ENCODE results near the gene PIAS3. TPM values are rescaled to one million over a fixed set of nuclear protein-coding genes. Genes with fewer than 3 reads are reported as not detected.
A peak's percentile ranks its signal among the peaks of the same experiment; 100 is the strongest.

Gene PIAS3
- total and polyA plus RNA-seq, 10 donors: 10.1 to 29.5 (median 20.6) TPM

DNA sequence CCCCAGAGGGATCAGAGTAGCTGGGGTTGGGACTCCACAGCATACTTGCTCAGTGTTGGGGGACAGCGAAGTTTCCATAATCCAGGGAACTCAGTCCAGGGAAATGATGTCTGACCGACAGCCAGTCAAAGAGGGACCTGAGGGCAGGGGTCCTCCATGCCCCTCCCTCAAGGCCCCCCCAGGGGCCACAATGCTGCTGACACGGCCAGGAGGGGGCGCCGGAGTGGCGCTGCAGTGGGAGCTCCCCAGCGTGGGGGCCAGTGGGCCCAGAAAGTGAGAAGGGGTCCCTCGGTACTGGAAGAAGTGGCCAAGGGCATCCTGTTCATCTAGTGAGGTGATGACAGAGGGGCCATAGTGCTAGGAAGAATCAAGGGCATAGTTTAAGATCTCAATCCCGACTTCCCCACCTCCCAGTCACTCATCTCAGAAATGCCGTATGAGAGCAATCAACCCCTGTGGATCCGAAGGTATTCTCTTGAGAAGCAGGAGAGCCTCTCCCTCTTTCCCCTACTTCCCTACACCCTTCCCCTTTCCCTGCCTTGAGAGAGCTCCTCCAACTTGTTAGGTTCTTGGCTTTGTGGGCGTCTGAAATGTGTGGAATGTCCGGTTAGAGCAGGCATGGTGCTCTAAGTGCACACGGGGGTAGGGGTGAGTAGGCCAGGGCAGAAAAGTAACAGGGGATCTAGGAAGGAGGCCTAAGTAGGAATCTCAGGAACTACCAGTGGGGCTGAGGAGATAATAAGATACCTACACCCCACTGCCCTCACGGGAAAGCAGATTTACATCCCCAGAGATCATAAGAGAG is 9.3 kb downstream of the PIAS3 start:
- peaks cover 4 to 73% (median 48%) of the 10 kb centered on the region in 6 donors for H3K36me3 ChIP-seq
- no peak for DNase-seq

DNA sequence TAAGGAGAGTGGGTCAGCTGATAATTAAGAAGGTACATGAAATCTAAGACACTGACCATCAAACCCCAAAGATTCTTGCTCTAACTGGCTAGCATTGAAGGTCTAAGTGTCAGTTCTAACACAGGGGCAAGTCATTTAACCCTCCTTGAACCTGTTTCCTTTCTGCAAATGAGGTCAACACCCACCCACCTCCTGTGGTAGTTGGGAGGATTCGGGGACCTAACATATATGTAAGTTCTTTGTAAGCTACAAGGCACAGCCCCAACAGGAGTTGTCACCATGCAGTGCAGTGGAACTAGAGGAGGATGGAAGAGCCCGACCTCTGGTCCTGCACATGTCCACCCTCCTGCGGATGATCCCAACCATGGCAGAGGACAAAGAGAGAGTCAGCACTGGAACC is 11.1 kb downstream of the PIAS3 start:
- Histone ChIP-seq H3K27me3 (replicated peaks in 1 of 7) (no peaks in the 10 kb centered on the region), H3K9me3 (no peaks in the 10 kb centered on the region), H3K36me3 (peaks cover 4 to 62% (median 36%) of the 10 kb centered on the region in 6 donors), H3K4me3 (no peak overlapping the region), H3K27ac (peak overlapping the region in 1 of 8 donors; percentile 9), H3K4me1 (peaks cover 10 to 27% (median 20%) of the 10 kb centered on the region in 6 donors)
- WGBS, 5 donors: 75 to 85% (median 76%) methylated on average over 3 of the region's 3 CpGs
- TF ChIP-seq, protein P1, sequence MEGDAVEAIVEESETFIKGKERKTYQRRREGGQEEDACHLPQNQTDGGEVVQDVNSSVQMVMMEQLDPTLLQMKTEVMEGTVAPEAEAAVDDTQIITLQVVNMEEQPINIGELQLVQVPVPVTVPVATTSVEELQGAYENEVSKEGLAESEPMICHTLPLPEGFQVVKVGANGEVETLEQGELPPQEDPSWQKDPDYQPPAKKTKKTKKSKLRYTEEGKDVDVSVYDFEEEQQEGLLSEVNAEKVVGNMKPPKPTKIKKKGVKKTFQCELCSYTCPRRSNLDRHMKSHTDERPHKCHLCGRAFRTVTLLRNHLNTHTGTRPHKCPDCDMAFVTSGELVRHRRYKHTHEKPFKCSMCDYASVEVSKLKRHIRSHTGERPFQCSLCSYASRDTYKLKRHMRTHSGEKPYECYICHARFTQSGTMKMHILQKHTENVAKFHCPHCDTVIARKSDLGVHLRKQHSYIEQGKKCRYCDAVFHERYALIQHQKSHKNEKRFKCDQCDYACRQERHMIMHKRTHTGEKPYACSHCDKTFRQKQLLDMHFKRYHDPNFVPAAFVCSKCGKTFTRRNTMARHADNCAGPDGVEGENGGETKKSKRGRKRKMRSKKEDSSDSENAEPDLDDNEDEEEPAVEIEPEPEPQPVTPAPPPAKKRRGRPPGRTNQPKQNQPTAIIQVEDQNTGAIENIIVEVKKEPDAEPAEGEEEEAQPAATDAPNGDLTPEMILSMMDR (IDR thresholded peaks at IDR 0.05 in 8 of 11, conservative IDR thresholded peaks at IDR 0.05 in 3 of 11): no peak
- TF ChIP-seq POLR2A (IDR thresholded peaks at IDR 0.05): no peak
- TF ChIP-seq POLR2AphosphoS5 (IDR thresholded peaks at IDR 0.05): no peak
- no peak for DNase-seq
- intact Hi-C loops (cut with DNase I; ENCODE audit: low total_unique reads): loop anchor here (5.0 kb wide), 1 partner anchor 164 kb away; no protein-coding TSS in a partner anchor

More for the DNA sequence above, 9.3 kb downstream of the PIAS3 start:
- Histone ChIP-seq H3K4me3 (no peak overlapping the region), H3K27ac (peak overlapping the region in 1 of 8 donors; percentile 3), H3K27me3 (replicated peaks in 1 of 7) (no peaks in the 10 kb centered on the region), H3K4me1 (peaks cover 10 to 20% (median 18%) of the 10 kb centered on the region in 6 donors), H3K9me3 (no peaks in the 10 kb centered on the region)
- intact Hi-C loops (cut with DNase I; ENCODE audit: low total_unique reads): loop anchor here (5.0 kb wide), 1 partner anchor 163 kb away; no protein-coding TSS in a partner anchor
- TF ChIP-seq POLR2A (IDR thresholded peaks at IDR 0.05) (no peak), POLR2AphosphoS5 (IDR thresholded peaks at IDR 0.05) (peak in 1 of 3 donors; percentile 39)
- TF ChIP-seq, protein P1 (IDR thresholded peaks at IDR 0.05 in 8 of 11, conservative IDR thresholded peaks at IDR 0.05 in 3 of 11): peak in 3 of 11 experiments; percentile 16 to 20 (median 18)
- 81 to 88% (median 87%) methylated on average over 15 of the region's 15 CpGs for WGBS, 5 donors

DNA sequence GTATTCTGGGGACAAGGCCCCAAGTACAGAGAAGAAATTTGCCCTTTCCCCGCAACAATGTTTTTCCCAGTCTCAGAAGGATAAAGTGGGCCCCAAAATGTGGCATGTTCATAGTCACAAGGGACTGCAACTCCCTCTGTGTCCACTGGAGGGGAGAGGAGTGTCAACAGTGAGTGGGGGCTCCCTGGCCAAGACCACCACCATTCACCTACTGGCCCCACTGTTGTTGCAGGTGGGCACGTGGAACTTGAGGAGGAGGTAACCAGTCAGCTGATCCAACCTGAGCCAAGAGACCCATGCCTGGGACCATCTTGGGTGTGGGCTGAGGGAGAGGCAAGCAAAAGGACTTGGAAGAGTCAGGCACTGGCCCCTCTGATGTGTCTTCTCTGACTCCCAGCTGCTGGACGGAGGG is 12.7 kb downstream of the PIAS3 start:
- intact Hi-C loops (cut with DNase I; ENCODE audit: low total_unique reads): loop anchor here (5.0 kb wide), 1 partner anchor 166 kb away; no protein-coding TSS in a partner anchor
- WGBS, 5 donors: 35 to 57% (median 55%) methylated on average over 3 of the region's 3 CpGs
- TF ChIP-seq POLR2A (IDR thresholded peaks at IDR 0.05) (no peak), POLR2AphosphoS5 (IDR thresholded peaks at IDR 0.05) (peak in 1 of 3 donors; percentile 25)
- TF ChIP-seq, protein P1 (IDR thresholded peaks at IDR 0.05 in 8 of 11, conservative IDR thresholded peaks at IDR 0.05 in 3 of 11): peak in 10 of 11 experiments; percentile 20 to 75 (median 54)
- no peak for DNase-seq
- Histone ChIP-seq H3K27ac (peak overlapping the region; percentile 73 to 90 (median 86)), H3K36me3 (peaks cover 5 to 62% (median 45%) of the 10 kb centered on the region in 6 donors), H3K4me3 (peak overlapping the region; percentile 42 to 75 (median 54)), H3K9me3 (no peaks in the 10 kb centered on the region), H3K27me3 (replicated peaks in 1 of 7) (no peaks in the 10 kb centered on the region), H3K4me1 (peaks cover 10 to 27% (median 20%) of the 10 kb centered on the region in 6 donors)
